Middle frontal gyrus (tissue), 1 donor: ENCODE results near the gene TIMM13.
"Not testable (repeated sequence)": the region's sequence is repeated elsewhere in the genome, so short reads cannot be mapped to it uniquely, and the experiment has no call there.

Experiments used
- DNase-seq: peaks from one replicate; pipeline ENCODE4 v3.0.0-alpha.2; 2015; ENCODE audit warnings: low spot score; ENCODE audit errors: extremely low spot score

Gene TIMM13

GRCh38 chr19:2415281-2415972 is 12.0 kb downstream of the TIMM13 start:
- DNase-seq = no peak

DNA sequence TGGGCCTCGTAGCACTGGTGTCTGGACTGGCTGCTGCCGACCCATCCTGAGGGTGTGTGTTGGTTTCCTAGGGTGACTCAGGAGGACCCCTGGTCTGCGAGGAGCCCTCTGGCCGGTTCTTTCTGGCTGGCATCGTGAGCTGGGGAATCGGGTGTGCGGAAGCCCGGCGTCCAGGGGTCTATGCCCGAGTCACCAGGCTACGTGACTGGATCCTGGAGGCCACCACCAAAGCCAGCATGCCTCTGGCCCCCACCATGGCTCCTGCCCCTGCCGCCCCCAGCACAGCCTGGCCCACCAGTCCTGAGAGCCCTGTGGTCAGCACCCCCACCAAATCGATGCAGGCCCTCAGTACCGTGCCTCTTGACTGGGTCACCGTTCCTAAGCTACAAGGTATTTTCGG is 13.8 kb downstream of the TIMM13 start:
- no peak for DNase-seq

DNA sequence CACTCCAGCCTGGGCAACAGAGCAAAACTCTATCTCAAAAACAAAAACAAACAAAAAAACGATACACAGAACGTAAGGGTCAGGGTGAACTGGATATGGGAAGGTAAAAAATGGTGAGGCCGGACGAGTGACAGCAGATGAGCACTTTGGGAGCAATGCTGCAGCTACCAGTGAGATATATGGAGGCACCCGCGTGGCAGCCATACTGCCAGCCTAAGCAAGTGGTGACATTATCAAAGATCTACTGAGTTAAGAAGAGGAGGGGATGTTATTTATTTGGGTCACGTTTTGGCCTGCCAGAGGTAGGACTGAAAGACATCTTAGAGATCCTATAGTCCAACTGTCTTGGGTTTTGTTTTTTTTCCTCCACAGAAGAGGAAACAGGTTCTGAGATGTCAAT is 14.2 kb downstream of the TIMM13 start:
- DNase-seq = no peak

DNA sequence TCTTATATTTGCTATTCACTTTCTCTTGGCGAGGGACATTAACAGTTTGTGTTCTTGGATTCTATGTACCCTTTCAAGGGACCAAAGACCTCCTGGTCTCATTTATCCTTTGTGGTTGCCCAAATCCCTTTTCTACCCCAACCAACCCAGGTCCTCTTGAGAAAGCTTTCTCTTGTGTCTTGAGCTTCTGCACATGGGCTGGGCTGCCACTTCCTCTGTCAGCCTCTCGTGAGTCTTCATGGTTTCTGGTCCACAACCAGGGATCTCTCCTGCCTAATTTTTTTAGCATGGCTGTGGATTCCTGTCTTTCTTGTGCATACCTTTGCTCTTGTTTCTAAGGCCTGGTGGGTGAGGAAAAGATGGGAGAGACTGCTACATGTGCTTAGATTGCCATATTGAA is 14.9 kb downstream of the TIMM13 start:
- no peak for DNase-seq

GRCh38 chr19:2411709-2412108 is 15.7 kb downstream of the TIMM13 start:
- DNase-seq = no peak

DNA sequence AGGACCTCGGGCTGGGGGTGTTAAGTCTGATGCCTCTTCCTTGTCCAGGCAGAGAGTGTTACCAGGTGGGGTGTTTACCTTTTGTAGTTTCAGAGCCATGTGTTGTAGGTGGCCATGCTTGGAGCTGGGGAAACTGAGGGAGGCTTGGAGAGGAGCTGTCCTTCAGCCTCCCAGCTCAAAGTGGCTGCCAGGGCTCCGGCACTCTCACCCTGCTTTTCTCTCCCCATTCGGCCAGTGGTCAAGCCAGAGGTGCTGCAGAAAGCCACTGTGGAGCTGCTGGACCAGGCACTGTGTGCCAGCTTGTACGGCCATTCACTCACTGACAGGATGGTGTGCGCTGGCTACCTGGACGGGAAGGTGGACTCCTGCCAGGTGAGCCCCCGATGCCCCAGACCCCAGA is 17.4 kb downstream of the TIMM13 start:
- DNase-seq = no peak

GRCh38 chr19:2409352-2409912 is 18.0 kb downstream of the TIMM13 start:
- no peak for DNase-seq

DNA sequence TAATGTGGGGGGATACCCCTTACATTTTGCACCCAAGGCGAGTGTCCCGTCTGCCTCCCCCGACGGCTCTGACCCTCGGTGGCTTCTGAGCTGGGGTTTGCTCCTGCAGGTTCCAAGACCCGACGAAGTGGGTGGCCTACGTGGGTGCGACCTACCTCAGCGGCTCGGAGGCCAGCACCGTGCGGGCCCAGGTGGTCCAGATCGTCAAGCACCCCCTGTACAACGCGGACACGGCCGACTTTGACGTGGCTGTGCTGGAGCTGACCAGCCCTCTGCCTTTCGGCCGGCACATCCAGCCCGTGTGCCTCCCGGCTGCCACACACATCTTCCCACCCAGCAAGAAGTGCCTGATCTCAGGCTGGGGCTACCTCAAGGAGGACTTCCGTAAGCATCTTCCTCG is 19.1 kb downstream of the TIMM13 start:
- DNase-seq = no peak

GRCh38 chr19:2399582-2399981 is 27.8 kb downstream of the TIMM13 start:
- no peak for DNase-seq

GRCh38 chr19:2398735-2399305 is 28.6 kb downstream of the TIMM13 start:
- no peak for DNase-seq

DNA sequence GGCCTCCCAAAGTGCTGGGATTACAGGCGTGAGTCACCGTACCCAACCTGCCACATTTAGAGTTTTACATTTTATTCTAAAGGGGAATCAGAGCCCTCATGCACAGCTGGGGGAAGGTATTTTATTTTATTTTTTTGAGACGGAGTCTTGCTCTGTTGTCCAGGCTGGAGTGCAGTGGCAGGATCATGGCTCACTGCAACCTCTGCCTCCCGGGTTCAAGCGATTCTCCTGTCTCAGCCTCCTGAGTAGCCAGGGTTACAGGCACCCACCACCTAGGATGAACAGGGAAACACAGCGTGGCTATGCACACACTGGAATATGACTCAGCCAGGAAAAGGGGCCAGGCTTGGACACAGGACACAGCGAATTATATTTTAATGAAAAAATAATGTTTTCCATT is 30.2 kb downstream of the TIMM13 start:
- DNase-seq = not testable (repeated sequence)

GRCh38 chr19:2395293-2395829 is 32.0 kb downstream of the TIMM13 start:
- DNase-seq = not testable (repeated sequence)

- no peak for DNase-seq
Observed at GRCh38 chr19:2394442-2395292, 32.7 kb downstream of the TIMM13 start.

DNA sequence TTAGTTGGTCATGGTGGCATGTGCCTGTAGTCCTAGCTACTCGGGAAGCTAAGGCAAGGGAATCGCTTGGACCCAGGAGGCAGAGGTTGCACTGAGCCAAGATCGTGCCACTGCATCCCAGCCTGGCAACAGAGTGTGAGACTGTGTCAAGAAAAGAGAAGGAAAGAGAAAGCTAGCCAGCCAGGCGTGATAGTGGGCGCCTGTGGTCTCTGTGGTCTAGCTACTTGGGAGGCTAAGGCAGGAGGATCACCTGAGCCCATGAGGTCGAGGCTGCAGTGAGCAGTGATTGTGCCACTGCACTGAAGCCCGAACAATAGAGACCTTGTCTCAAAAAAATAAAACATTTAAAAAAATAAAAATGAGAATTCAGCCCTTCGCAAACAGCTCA is 33.3 kb downstream of the TIMM13 start:
- no peak for DNase-seq

- not testable (repeated sequence) for DNase-seq
Observed at GRCh38 chr19:2392899-2393298, 34.5 kb downstream of the TIMM13 start.

GRCh38 chr19:2392366-2392765 is 35.0 kb downstream of the TIMM13 start:
- DNase-seq = no peak

DNA sequence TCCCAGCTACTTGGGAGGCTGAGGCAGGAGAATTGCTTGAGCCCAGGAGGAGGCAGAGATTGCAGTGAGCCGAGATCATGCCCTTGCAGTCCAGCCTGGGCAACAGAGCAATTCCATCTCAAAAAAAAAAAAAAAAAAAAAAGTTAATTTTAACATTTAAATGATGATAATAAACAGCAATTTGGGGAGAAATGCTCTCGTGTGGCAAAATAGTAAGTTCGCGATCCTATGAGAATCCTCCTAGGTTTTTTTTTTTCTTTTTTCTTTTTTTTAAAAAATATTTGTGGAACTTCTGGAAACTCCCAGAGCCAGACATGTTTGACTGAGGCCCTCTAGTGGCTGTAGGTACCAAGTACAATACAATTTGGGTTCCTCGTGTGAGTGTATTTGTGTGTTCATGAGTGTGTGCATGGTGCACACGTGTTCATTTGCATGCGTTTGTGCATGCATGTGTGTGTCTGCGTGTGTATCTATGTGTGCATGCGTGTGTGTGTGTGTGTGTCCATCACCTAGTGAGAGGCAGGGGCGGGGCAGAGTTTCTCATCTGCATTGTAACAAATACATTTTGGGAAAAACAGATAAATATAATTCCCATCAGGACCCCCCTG is 36.2 kb downstream of the TIMM13 start:
- peak; percentile 51 for DNase-seq

DNA sequence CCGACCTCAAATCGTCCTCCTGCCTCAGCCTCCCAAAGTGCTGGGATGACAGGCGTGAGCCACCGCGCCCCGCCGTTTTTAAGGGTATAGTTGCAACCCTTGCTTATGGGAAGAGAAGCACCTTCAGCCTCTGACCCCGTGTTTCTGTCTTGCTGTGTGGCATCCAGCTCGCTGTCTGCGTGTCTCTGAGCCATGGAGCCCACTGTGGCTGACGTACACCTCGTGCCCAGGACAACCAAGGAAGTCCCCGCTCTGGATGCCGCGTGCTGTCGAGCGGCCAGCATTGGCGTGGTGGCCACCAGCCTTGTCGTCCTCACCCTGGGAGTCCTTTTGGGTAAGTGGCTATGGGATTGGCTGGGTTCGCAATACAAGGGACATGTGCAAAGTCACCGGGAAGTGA is 37.8 kb downstream of the TIMM13 start:
- no peak for DNase-seq

DNA sequence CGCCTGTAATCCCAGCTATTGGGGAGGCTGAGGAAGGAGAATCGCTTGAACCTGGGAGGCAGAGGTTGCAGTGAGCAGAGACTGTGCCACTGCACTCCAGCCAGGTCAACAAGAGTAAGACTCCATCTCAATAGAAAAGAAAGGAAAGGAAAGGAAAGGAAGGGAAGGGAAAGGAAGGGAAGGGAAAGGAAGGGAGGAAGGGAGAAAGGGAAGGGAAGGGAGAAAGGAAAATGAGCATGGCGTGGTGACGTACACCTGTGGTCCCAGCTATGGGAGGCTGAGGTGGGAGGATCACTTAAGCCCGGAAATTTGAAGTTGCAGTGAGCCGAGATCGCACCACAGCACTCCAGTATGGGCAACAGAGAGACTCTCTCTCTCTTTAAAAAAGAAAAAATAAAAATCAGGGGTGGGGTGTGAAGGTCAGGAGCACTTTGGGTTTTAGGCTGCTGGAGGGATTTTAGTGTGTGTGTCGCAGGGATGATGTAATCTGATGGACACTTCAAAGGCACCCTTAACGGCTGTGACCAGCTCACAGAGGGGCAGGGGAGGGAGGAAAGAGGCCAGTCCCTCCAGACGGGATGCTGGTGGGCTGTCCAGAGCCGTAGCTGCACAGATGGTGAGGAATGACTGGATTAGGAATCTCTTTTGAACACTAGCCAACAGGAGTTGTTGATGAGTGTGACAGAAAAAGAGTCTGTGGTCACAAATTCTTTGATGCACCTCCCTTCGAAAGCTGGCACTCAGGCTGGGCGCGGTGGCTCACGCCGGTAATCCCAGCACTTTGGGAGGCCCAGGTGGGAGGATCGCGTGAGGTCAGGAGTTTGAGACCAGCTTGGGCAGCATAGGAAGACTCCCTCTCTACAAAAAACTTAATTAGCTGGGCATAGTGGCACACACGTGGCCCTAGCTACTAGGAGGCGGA is 39.8 kb downstream of the TIMM13 start:
- no peak for DNase-seq

GRCh38 chr19:2385053-2385721 is 42.2 kb downstream of the TIMM13 start:
- no peak for DNase-seq
